ENCODE data around the gene CFAP100.

CFAP100 gene

DNA sequence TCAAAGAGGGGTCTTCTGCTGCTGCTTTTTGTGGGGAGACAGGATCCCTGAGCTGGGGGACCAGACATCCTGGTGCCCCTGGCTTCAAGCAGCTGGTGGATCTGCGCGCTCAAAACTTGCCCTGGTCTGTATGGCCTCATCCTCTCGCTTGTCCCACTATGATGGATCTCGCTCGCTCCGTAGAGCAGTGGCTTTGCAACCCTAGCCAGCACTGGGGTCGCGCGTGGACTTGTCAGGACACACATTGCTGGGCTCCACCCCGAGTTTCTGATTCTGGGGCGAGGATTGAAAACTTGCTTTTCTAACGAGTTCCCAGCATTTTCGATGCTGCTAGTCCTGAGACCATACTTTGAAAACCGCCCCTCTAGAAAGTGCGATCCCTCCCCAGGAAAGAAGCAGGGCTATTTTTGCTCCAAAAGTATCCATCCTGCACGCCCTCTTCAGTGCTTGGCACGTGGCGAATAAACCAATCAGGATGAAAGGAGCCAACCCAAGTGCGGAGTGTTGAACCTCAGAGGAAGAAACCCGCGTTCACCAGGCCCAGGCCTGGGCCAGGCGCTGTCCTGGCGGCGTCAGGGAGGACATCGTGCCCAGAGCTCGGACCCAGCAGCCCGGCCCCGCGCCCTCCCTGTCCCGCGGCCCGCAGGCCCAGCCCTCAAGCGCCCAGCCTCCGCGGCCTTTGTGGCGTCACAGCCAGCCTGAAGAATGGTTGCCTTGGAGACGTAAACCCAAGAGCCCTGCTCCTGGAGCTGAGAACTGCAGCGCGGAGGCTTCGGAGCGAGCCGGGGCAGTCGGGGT lies at the start of gene CFAP100:
TSS of gene CFAP100 (plus strand) at position 731 of the 798 bp plus-strand sequence. CDS start 1,092 bp downstream, outside the sequence.
- no peak for DNase-seq

DNA sequence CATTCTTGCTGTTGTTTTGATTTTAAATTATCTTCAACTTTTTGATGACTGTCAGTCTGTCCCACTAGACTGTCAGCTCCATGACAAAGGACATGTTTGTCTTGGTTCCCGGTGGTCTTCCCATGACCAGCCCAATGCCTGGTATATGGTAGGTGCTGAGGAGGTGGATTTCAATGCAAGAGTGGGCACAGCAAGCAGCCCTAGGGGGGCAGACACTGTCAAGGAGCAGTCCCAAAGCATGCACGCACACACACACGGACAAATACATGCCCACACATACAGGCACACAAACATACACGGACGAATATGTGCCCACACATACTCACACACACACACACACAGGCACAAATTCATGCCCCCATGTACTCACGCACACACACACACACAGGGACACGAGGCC lies 49.5 kb upstream of the CFAP100 start:
- no peak for DNase-seq

GRCh38 chr3:126345641-126346460 lies 48.9 kb upstream of the CFAP100 start:
- peak; percentile 70 for DNase-seq

GRCh38 chr3:126346466-126346865 lies 48.2 kb upstream of the CFAP100 start:
- no peak for DNase-seq

DNA sequence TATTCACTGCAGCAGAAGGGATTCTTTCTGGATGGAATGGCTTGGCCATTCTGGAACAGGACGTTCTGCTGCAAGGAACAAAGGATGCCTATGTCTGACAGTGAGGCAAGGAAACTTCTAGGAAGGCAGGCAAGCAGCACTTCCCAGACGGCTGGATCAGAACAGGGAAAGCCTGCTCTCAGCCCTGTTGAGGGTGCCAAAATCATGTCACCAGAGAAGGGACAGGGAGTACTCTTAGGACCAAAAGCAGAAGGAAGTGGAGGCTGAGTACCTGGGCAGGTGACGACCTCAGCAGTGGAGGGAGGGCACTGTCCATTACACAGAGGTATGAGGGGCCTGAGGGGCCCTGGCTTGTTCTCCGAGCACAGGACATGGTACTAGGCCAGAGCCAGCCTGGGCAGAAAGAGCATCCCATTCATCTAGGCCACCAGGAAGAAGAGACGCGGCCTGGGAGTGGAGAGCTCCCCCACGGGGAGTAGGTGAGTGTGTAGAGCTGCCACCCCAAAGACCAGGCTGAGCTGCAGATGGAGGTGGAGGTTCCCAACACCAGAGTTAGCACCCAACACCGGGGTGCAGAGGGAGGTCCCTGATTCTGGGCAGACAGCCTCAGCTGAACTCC lies 47.1 kb upstream of the CFAP100 start:
- no peak for DNase-seq

- DNase-seq = no peak
These were observed 46.3 kb upstream of the CFAP100 start for GRCh38 chr3:126348308-126348920.

DNA sequence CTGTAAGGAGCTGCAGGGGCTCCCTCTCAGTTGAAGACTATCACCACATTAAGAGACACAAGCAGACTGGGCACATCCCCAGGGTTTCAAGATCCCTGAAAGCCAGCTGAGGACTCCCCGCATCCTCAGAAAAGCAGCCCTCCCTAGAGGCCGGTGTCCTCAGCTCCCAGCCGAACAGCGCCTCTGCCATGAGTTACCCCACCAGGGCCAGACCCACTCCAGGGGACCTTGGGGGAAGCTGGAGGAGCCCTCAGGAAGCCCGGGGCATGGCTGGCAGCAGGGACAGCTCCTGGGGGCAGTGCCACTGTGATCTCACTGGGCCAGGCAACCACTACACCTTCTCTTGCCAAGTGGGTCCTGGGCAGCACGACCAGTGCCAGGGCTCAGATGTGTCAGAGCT lies 45.6 kb upstream of the CFAP100 start:
- DNase-seq = no peak

- no peak for DNase-seq
These were observed 44.9 kb upstream of the CFAP100 start for GRCh38 chr3:126349611-126350501.

DNA sequence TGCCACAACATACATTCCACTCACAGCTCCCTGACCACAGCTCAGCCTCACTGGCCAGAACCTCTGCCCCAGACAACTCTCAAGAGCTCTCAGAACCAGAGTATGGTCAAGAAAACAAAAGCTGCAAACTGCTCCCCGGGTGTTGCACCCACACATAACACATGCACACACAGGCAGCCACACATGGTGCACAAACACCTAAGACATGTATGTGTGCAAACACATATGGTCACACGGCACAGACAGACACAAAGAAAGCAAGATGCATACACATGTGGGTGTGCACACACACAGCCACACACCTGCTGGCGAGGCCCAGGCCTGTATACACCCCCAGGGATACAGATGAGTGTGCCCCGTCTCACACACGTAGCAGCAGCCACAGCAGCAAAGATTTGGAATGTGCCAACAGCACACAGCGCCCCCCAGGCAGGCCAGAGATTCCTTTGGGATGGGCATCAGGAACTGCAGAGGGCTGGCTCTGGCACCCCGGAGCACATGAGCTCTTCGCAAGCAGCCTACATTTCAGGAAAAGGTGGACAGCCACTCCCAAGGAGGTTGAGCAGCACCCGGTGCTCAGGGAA lies 44.1 kb upstream of the CFAP100 start:
- DNase-seq = no peak

DNA sequence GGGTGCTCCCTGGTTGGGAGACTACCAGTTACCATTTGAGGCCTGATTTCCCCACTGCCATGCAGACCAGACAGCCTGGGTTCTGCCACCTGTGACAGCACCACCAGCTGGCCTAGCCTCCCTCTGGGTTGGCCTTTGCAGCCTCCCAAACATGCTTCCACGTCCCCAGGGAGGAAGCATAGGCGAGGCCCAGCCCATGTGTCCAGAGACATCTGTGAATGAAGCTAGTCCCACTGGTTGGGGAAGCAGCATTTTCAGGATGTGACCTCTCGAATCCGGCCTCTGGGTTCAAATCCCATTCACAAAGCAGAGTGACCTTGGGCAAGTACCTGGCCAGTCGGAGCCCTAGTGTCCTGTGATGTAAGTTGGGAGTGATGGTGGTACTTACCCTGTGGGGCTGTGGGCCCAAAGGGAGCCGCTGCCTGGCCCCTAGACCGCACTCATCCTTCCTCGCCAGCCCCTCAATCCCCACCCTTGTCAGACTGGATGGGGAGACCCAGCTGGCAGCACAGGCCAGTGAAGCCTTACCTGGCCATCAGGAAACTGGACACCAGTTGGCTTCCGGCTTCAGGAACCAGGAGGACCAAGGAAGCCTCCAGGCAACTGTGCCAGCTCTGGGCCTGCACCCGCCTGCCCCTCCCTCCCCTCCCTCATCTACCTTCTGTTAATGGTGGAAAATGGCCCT lies 43.5 kb upstream of the CFAP100 start:
- DNase-seq = no peak

GRCh38 chr3:126351771-126352475 lies 42.8 kb upstream of the CFAP100 start:
- DNase-seq = no peak

DNA sequence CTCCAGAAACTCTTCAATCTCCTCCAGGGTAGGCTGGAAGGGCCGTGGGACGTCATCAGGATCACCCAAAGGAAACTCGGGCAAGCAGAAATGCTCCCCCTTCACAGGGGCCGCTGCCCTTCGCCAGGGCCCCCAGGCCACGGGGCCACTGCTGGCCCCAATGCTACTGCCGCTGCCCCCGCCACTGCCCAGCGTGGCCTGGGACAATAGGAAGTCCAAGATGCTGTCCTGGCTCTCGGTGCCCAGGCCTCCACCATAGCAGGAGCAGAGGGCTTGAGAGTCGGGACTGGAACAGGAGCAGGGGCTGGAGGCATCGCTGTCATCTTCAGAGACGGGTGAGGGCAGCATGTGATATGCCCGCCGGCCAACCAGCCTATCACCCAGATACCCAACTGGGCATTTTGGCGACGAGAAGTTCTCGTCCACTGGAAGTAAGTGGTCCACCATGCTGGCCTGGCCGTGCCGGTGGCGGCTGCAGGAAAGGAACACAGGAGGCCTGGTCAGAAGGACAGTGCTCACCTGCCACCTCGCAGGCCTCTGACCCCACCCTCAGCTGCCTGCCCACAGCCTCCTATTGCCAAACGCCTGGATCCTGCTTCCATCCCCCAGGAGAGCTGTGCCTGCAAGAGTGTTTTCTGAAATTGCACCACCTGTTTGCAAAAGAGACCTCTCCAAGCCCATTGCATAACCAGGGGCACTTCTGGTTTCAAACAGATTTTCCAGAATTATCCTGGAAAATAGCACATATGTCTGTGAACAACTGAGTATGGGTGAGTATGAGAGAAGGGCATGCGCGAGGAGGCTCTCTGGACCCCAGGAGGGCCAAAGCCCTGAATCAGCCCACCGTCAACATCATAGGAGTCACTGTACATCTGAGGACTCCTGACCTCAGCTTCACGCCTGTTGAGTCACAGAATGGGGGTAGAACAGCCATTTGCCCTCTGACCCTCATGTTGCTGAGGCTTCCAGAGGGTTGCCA lies 41.9 kb upstream of the CFAP100 start:
- no peak for DNase-seq

GRCh38 chr3:126353694-126354321 lies 40.9 kb upstream of the CFAP100 start:
- no peak for DNase-seq

- no peak for DNase-seq
These were observed 39.9 kb upstream of the CFAP100 start for GRCh38 chr3:126354776-126355175.

GRCh38 chr3:126355251-126355650 lies 39.5 kb upstream of the CFAP100 start:
- peak; percentile 74 for DNase-seq

GRCh38 chr3:126355777-126356372 lies 38.8 kb upstream of the CFAP100 start:
- DNase-seq = peak; percentile 89

DNA sequence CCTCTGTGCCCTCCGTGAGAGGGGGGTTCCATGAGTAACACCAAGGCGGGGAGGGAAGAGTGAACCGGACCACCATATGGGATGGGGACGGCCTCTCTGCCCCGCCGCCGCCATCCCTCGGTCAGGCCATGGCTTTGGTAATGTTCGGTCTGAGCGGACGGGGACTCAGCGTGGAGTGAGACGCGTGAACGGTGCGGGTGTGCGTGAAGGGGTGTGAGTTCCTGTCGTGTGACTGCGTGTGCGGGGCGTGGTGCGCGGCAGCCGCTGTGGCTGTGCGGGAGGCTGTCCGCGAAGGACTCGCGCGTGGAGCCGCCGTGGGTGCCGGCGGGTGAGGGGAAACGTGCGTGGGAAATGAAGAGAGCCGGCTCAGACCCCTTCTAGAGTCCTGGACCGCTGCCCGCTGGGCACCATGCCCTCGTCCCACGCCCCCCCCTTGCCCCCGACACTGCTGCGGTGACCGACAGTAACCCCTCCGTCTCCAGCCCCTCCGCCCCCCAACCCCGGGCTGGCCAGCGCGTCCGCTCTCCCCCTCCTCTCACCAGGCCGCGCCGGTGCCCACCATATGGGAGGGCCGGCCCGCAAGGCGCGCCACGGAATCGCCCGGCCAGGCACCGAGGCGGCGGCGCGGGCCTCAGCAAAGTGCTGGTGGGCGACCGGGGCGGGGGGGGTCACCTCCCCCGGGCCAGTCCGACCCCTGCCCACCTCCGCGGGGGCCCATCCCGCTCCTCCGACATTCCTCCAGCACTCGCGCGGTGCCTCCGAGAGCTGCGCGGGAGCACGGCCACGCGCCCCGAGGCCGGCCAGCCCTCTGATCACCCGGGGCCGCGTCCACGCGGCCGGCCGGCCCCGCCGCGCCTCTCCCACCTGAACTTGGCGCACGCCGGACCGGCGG lies 38.1 kb upstream of the CFAP100 start:
- DNase-seq = peak; percentile 51

Data from RPMI8226 (cell line).